Fibroblast of lung (primary cell): ENCODE measurements around the gene DNTT.

Source experiments
- EZH2 ChIP-seq: IDR thresholded peaks from 2 replicates; pipeline ENCODE4 v1.5.1; 2012; ENCODE audit warnings: low read length, control low read depth, mild to moderate bottlenecking; ENCODE audit errors: missing control alignments
- TF ChIP-seq, protein P1 (sequence below), 2 donors: IDR thresholded peaks in 1 of 2; conservative IDR thresholded peaks in 1 of 2; 1 replicate in 1 of 2; 2 replicates in 1 of 2; pipeline ENCODE4 v1.5.1; 2011 to 2012; ENCODE audit warnings: low read length in 2 of 2, control low read depth in 1 of 2, inconsistent platforms in 1 of 2, low read depth in 1 of 2, mild to moderate bottlenecking in 1 of 2

DNA sequence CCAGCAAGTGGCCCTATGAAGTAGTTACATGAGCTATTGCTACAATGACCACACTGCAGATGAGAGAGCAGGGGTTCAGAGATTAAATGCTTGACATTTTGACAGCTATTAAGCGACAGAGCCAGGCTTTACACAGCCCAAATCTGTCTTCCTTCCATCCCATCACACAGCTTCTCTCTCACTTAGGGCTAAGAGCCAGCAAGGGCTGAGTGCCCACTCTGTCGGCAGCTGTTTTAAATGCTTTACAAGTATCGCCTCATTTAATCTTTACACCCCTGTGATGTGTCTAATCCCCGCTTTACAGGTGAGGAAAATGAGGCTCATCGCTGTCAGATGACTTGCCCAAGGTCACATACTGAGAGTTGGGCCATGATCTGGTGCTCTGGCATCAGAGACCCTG, 69.8 kb downstream of the DNTT start:
- TF ChIP-seq, protein P1, sequence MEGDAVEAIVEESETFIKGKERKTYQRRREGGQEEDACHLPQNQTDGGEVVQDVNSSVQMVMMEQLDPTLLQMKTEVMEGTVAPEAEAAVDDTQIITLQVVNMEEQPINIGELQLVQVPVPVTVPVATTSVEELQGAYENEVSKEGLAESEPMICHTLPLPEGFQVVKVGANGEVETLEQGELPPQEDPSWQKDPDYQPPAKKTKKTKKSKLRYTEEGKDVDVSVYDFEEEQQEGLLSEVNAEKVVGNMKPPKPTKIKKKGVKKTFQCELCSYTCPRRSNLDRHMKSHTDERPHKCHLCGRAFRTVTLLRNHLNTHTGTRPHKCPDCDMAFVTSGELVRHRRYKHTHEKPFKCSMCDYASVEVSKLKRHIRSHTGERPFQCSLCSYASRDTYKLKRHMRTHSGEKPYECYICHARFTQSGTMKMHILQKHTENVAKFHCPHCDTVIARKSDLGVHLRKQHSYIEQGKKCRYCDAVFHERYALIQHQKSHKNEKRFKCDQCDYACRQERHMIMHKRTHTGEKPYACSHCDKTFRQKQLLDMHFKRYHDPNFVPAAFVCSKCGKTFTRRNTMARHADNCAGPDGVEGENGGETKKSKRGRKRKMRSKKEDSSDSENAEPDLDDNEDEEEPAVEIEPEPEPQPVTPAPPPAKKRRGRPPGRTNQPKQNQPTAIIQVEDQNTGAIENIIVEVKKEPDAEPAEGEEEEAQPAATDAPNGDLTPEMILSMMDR (conservative IDR thresholded peaks at IDR 0.05 in 1 of 2, IDR thresholded peaks at IDR 0.05 in 1 of 2; ENCODE audit: low read depth in 1 of 2, low read length in 2 of 2) = no peak
- no peak for TF ChIP-seq EZH2
